ENCODE data around the gene INPP5F. TPM values are rescaled to one million over a fixed set of nuclear protein-coding genes. Genes with fewer than 3 reads are reported as not detected.

The INPP5F gene
- total and polyA plus RNA-seq, 2 experiments from 2014 or later: 8.5 to 10.9 TPM

GRCh38 chr10:119871881-119872609 is 146.2 kb downstream of the INPP5F start:
- peak; percentile 64 for DNase-seq

GRCh38 chr10:119872610-119872859 is 146.7 kb downstream of the INPP5F start, which contains the start of gene MCMBP:
TSS of gene MCMBP (minus strand) at chr10:119872843. CDS start at chr10:119872584, 259 bp downstream.
- H2AFZ ChIP-seq: peak within 1 kb of the TSS; percentile 97
- H3K9me2 ChIP-seq (ENCODE audit: insufficient read depth): no peaks in the 10 kb centered on the region
- WGBS, 2 experiments (ENCODE audit: low coverage in 1 of 2, low lambda C conversion rate in 2 of 2, missing lambda C conversion rate in 2 of 2): 0 to 2% methylated on average over 29 to 41 of the region's 42 CpGs
- peaks cover 17% of the 10 kb centered on the region for H3F3A ChIP-seq (ENCODE audit: insufficient read depth)
- peaks cover 3% of the 10 kb centered on the region; the same call in 1 of the 2 replicates for H4K20me1 ChIP-seq (ENCODE audit: insufficient read depth)
- H3K4me1 ChIP-seq (ENCODE audit: insufficient read depth): peaks cover 17% of the 10 kb centered on the region
- H3K9me3 ChIP-seq (ENCODE audit: low read depth): no peaks in the 10 kb centered on the region
- H3K4me2 ChIP-seq (ENCODE audit: unreplicated experiment): peak within 1 kb of the TSS; percentile 92
- no peaks in the 10 kb centered on the region for H3K36me3 ChIP-seq (ENCODE audit: low read depth)
- H3K9ac ChIP-seq: peak within 1 kb of the TSS; percentile 88
- TF ChIP-seq EZH2 (IDR thresholded peaks at IDR 0.05; ENCODE audit: insufficient read depth, poor library complexity, severe bottlenecking) (no peak), EZH2phosphoT487 (IDR thresholded peaks at IDR 0.05; ENCODE audit: insufficient read depth, low read depth) (no peak)
- H3K4me3 ChIP-seq: peak within 1 kb of the TSS; percentile 82
- no peak for DNase-seq
- peak within 1 kb of the TSS; percentile 80 for H3K27ac ChIP-seq
- peaks cover 58% of the 10 kb centered on the region for H3K79me2 ChIP-seq (ENCODE audit: insufficient read depth)
- H3K27me3 ChIP-seq (replicated peaks; ENCODE audit: insufficient read depth): no peaks in the 10 kb centered on the region
- in situ Hi-C loops (cut with MboI): no loop called here

More at GRCh38 chr10:119871881-119872609, 146.2 kb downstream of the INPP5F start:
- in situ Hi-C loops (cut with MboI): no loop called here
- H3K4me3 ChIP-seq: peak overlapping the region; percentile 82
- peak overlapping the region; percentile 87 for H2AFZ ChIP-seq
- H3K4me2 ChIP-seq (ENCODE audit: unreplicated experiment): peak overlapping the region; percentile 92
- peaks cover 17% of the 10 kb centered on the region for H3K4me1 ChIP-seq (ENCODE audit: insufficient read depth)
- H3K79me2 ChIP-seq (ENCODE audit: insufficient read depth): peaks cover 63% of the 10 kb centered on the region
- no peaks in the 10 kb centered on the region for H3K27me3 ChIP-seq (replicated peaks; ENCODE audit: insufficient read depth)
- peak overlapping the region; percentile 88 for H3K9ac ChIP-seq
- peak overlapping the region; percentile 80 for H3K27ac ChIP-seq
- no peaks in the 10 kb centered on the region for H3K36me3 ChIP-seq (ENCODE audit: low read depth)
- no peak for TF ChIP-seq EZH2phosphoT487 (IDR thresholded peaks at IDR 0.05; ENCODE audit: insufficient read depth, low read depth)
- TF ChIP-seq EZH2 (IDR thresholded peaks at IDR 0.05; ENCODE audit: insufficient read depth, poor library complexity, severe bottlenecking): no peak
- WGBS, 2 experiments (ENCODE audit: low coverage in 1 of 2, low lambda C conversion rate in 2 of 2, missing lambda C conversion rate in 2 of 2): 1% methylated on average over 25 to 41 of the region's 56 CpGs
- no peaks in the 10 kb centered on the region for H3K9me2 ChIP-seq (ENCODE audit: insufficient read depth)
- peaks cover 17% of the 10 kb centered on the region for H3F3A ChIP-seq (ENCODE audit: insufficient read depth)
- peaks cover 3% of the 10 kb centered on the region; the same call in 1 of the 2 replicates for H4K20me1 ChIP-seq (ENCODE audit: insufficient read depth)
- no peaks in the 10 kb centered on the region for H3K9me3 ChIP-seq (ENCODE audit: low read depth)

GRCh38 chr10:119872860-119873681 is 147.2 kb downstream of the INPP5F start:
- peak overlapping the region; percentile 92 for H3K4me2 ChIP-seq (ENCODE audit: unreplicated experiment)
- 1% methylated on average over 47 to 63 of the region's 75 CpGs for WGBS, 2 experiments (ENCODE audit: low coverage in 1 of 2, low lambda C conversion rate in 2 of 2, missing lambda C conversion rate in 2 of 2)
- peak overlapping the region; percentile 88 for H3K9ac ChIP-seq
- TF ChIP-seq EZH2phosphoT487 (IDR thresholded peaks at IDR 0.05; ENCODE audit: insufficient read depth, low read depth) (no peak), EZH2 (IDR thresholded peaks at IDR 0.05; ENCODE audit: insufficient read depth, poor library complexity, severe bottlenecking) (no peak)
- H3F3A ChIP-seq (ENCODE audit: insufficient read depth): peaks cover 17% of the 10 kb centered on the region
- no peaks in the 10 kb centered on the region for H3K36me3 ChIP-seq (ENCODE audit: low read depth)
- no peaks in the 10 kb centered on the region for H3K9me3 ChIP-seq (ENCODE audit: low read depth)
- H3K9me2 ChIP-seq (ENCODE audit: insufficient read depth): no peaks in the 10 kb centered on the region
- DNase-seq: peak; percentile 93
- in situ Hi-C loops (cut with MboI): no loop called here
- peak overlapping the region; percentile 82 for H3K4me3 ChIP-seq
- H3K79me2 ChIP-seq (ENCODE audit: insufficient read depth): peaks cover 52% of the 10 kb centered on the region
- H3K4me1 ChIP-seq (ENCODE audit: insufficient read depth): peaks cover 17% of the 10 kb centered on the region
- H3K27ac ChIP-seq: peak overlapping the region; percentile 80
- H2AFZ ChIP-seq: peak overlapping the region; percentile 97
- H3K27me3 ChIP-seq (replicated peaks; ENCODE audit: insufficient read depth): no peaks in the 10 kb centered on the region
- H4K20me1 ChIP-seq (ENCODE audit: insufficient read depth): peaks cover 3% of the 10 kb centered on the region; the same call in 1 of the 2 replicates

GRCh38 chr10:119878524-119878923 is 152.7 kb downstream of the INPP5F start:
- no peak for DNase-seq
- Histone ChIP-seq H3K9me3 (ENCODE audit: low read depth) (no peaks in the 10 kb centered on the region), H2AFZ (no peak overlapping the region), H3K27ac (no peak overlapping the region), H3K4me1 (ENCODE audit: insufficient read depth) (peaks cover 5% of the 10 kb centered on the region), H3K36me3 (ENCODE audit: low read depth) (no peaks in the 10 kb centered on the region), H4K20me1 (ENCODE audit: insufficient read depth) (no peaks in the 10 kb centered on the region), H3K4me2 (ENCODE audit: unreplicated experiment) (no peak overlapping the region), H3K9ac (no peak overlapping the region), H3F3A (ENCODE audit: insufficient read depth) (peaks cover 6% of the 10 kb centered on the region), H3K4me3 (no peak overlapping the region), H3K27me3 (replicated peaks; ENCODE audit: insufficient read depth) (no peaks in the 10 kb centered on the region), H3K9me2 (ENCODE audit: insufficient read depth) (no peaks in the 10 kb centered on the region), H3K79me2 (ENCODE audit: insufficient read depth) (peaks cover 11% of the 10 kb centered on the region; the same call in 1 of the 2 replicates)
- 72 to 81% methylated on average over 2 of the region's 2 CpGs for WGBS, 2 experiments (ENCODE audit: low coverage in 1 of 2, low lambda C conversion rate in 2 of 2, missing lambda C conversion rate in 2 of 2)
- in situ Hi-C loops (cut with MboI): no loop called here
- TF ChIP-seq EZH2phosphoT487 (IDR thresholded peaks at IDR 0.05; ENCODE audit: insufficient read depth, low read depth) (no peak), EZH2 (IDR thresholded peaks at IDR 0.05; ENCODE audit: insufficient read depth, poor library complexity, severe bottlenecking) (no peak)

Small RNA genes within 50 kb of the gene (small RNA-seq; reads per million reads assigned to genes)
- not detected for gene RN7SL846P (ENCODE audit: low read depth, low replicate concordance)

Other genes starting within 250 kb of the INPP5F start
- 26.9 and 27.8 TPM in 2 replicates for gene RGS10, start 183.3 kb upstream of the INPP5F start, total RNA-seq (2014; rRNA removed; shearing (Covaris generic))
- 38.7 and 40.3 TPM in 2 replicates for gene RGS10, start 183.3 kb upstream of the INPP5F start, polyA plus RNA-seq (2016; fragmentation: Nextera tagmentation; extraction: Ambion mirVana)
- 34.7 and 43.6 TPM in 2 replicates for gene TIAL1, start 129.1 kb upstream of the INPP5F start, total RNA-seq (2014; rRNA removed; shearing (Covaris generic))
- 21.2 and 24.1 TPM in 2 replicates for gene TIAL1, start 129.1 kb upstream of the INPP5F start, polyA plus RNA-seq (2016; fragmentation: Nextera tagmentation; extraction: Ambion mirVana)
- gene BAG3, start 74.7 kb upstream of the INPP5F start, total RNA-seq (2014; rRNA removed; shearing (Covaris generic)): 18.1 and 20.0 TPM in 2 replicates
- 88.2 and 99.5 TPM in 2 replicates for gene BAG3, start 74.7 kb upstream of the INPP5F start, polyA plus RNA-seq (2016; fragmentation: Nextera tagmentation; extraction: Ambion mirVana)
- gene MCMBP, start 146.8 kb downstream of the INPP5F start, total RNA-seq (2014; rRNA removed; shearing (Covaris generic)): 52.2 and 53.7 TPM in 2 replicates
- gene MCMBP, start 146.8 kb downstream of the INPP5F start, polyA plus RNA-seq (2016; fragmentation: Nextera tagmentation; extraction: Ambion mirVana): 45.6 and 47.9 TPM in 2 replicates
- gene SEC23IP, start 166.7 kb downstream of the INPP5F start, total RNA-seq (2014; rRNA removed; shearing (Covaris generic)): 19.3 and 23.6 TPM in 2 replicates
- 44.2 and 55.0 TPM in 2 replicates for gene SEC23IP, start 166.7 kb downstream of the INPP5F start, polyA plus RNA-seq (2016; fragmentation: Nextera tagmentation; extraction: Ambion mirVana)